HCT116 (cell line): ENCODE measurements around the gene JPT1.

Experiments
- CEBPB ChIP-seq: IDR thresholded peaks from 2 replicates; pipeline ENCODE4 v1.6.1; 2012; ENCODE audit warnings: low read depth
- EZH2 ChIP-seq: fragments of 200-600 bp; sonication (generic); IDR thresholded peaks from 2 replicates; pipeline ENCODE4 v1.6.1; 2017; ENCODE audit warnings: antibody characterized with exemption, mixed run types
- EZH2phosphoT487 ChIP-seq: fragments of 200-600 bp; IDR thresholded peaks from 2 replicates; pipeline ENCODE4 v1.6.1; 2018; ENCODE audit warnings: antibody characterized with exemption, borderline replicate concordance
- TF ChIP-seq, protein P1 (sequence below), 3 experiments: fragments of 200-600 bp in 1 of 3; sonication (generic) in 1 of 3; IDR thresholded peaks in 2 of 3; conservative IDR thresholded peaks in 1 of 3; 2 replicates each; pipeline ENCODE4 v1.5.1; 2012 to 2017; ENCODE audit warnings: low read depth in 2 of 3, low read length in 2 of 3, antibody characterized with exemption in 1 of 3, borderline replicate concordance in 1 of 3, control low read depth in 1 of 3, mild to moderate bottlenecking in 1 of 3, mixed read lengths in 1 of 3, mixed run types in 1 of 3, moderate library complexity in 1 of 3; ENCODE audit not compliant: insufficient read depth in 1 of 3

DNA sequence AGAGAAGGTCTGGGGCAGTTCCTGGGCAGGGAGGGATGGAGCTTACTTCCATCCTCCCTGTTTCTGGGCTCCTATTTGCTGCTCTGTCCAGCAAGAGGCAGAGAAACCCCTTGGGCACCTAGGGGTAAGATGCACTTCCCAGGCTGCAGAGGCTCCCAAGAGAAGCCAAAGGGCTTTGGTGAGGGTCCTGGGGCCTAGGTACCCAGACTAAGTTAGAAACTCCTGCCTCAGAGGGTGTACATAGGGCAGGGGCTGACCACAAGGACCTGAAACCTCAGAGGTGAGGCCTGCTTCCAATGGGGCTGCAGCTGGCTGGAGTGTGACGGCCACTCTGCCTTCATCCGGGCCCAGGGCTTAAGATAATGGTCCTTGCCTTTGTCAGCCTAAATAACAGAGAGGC is 46.1 kb downstream of the JPT1 start:
- TF ChIP-seq, protein P1, sequence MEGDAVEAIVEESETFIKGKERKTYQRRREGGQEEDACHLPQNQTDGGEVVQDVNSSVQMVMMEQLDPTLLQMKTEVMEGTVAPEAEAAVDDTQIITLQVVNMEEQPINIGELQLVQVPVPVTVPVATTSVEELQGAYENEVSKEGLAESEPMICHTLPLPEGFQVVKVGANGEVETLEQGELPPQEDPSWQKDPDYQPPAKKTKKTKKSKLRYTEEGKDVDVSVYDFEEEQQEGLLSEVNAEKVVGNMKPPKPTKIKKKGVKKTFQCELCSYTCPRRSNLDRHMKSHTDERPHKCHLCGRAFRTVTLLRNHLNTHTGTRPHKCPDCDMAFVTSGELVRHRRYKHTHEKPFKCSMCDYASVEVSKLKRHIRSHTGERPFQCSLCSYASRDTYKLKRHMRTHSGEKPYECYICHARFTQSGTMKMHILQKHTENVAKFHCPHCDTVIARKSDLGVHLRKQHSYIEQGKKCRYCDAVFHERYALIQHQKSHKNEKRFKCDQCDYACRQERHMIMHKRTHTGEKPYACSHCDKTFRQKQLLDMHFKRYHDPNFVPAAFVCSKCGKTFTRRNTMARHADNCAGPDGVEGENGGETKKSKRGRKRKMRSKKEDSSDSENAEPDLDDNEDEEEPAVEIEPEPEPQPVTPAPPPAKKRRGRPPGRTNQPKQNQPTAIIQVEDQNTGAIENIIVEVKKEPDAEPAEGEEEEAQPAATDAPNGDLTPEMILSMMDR (IDR thresholded peaks at IDR 0.05 in 2 of 3, conservative IDR thresholded peaks at IDR 0.05 in 1 of 3; ENCODE audit: borderline replicate concordance in 1 of 3, insufficient read depth in 1 of 3, low read depth in 2 of 3, low read length in 2 of 3): no peak
- TF ChIP-seq CEBPB (no peak), EZH2 (no peak), EZH2phosphoT487 (no peak)
